Hepatocyte (in vitro differentiated cells): ENCODE results near the gene LRRC3.

ENCODE experiments used
- EZH2 ChIP-seq: fragments of 200-600 bp; sonication (generic); IDR thresholded peaks from 2 replicates; pipeline ENCODE4 v1.6.1; 2016; ENCODE audit warnings: antibody characterized with exemption, mild to moderate bottlenecking, borderline replicate concordance
- TF ChIP-seq, protein P1 (sequence below): fragments of 200-600 bp; sonication (generic); IDR thresholded peaks from 2 replicates; pipeline ENCODE4 v1.5.1; 2016; ENCODE audit warnings: antibody characterized with exemption, mild to moderate bottlenecking; ENCODE audit not compliant: poor library complexity

DNA sequence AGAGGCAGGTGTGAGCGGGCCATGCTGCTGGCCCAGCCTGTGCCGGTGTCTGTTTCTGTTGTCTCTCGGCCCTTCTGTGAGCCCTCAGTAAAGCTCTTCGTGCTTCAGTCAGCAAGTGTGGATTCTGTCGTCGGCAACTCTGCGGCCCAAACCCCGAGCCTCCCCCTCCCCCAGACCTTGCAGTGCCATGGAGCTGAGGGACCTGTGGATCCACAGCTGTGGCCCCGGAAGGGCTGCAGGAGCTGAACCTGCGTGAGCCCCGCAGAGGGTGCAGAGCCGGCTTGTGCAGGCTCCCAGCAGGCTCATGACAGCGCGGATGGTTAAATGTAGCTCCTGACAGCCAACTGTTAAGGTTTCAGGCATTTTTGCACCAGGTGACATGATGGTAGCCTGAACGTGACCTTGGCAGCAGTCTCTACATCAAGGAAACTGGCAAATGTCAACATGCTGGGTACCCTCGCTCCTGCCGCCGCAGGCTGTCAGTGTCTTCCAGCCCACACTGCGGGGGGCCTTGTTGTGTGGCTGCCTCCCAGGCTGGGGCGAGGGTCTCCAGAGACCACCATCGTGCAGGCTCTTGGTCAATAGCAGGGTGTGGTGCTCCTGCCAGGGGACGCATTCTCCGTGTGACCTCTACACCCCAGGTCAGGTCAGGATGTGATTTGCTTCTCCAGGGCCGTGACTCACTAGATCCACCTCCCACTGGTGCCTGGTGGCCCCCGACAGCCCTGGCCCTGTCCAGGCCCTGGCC lies 7.0 kb downstream of the LRRC3 start:
- TF ChIP-seq, protein P1, sequence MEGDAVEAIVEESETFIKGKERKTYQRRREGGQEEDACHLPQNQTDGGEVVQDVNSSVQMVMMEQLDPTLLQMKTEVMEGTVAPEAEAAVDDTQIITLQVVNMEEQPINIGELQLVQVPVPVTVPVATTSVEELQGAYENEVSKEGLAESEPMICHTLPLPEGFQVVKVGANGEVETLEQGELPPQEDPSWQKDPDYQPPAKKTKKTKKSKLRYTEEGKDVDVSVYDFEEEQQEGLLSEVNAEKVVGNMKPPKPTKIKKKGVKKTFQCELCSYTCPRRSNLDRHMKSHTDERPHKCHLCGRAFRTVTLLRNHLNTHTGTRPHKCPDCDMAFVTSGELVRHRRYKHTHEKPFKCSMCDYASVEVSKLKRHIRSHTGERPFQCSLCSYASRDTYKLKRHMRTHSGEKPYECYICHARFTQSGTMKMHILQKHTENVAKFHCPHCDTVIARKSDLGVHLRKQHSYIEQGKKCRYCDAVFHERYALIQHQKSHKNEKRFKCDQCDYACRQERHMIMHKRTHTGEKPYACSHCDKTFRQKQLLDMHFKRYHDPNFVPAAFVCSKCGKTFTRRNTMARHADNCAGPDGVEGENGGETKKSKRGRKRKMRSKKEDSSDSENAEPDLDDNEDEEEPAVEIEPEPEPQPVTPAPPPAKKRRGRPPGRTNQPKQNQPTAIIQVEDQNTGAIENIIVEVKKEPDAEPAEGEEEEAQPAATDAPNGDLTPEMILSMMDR = no peak
- TF ChIP-seq EZH2 = no peak
